Smooth muscle cell (in vitro differentiated cells): Measurements from ENCODE around the gene MPZL1. TPM values are rescaled to one million over a fixed set of nuclear protein-coding genes. Genes with fewer than 3 reads are reported as not detected.
"Not testable (repeated sequence)": the region's sequence is repeated elsewhere in the genome, so short reads cannot be mapped to it uniquely, and the experiment has no call there.

Experiments used
- DNase-seq: peaks from one replicate; lab custom pipeline; 2025; ENCODE audit not compliant: unreplicated experiment; lab: John Stamatoyannopoulos, UW
- H2AFZ ChIP-seq: fragments of 200-600 bp; sonication (generic); 2 replicates; pipeline ENCODE4 v1.6.0; 2016; ENCODE audit warnings: antibody characterized with exemption, low read depth, mild to moderate bottlenecking
- H3F3A ChIP-seq: fragments of 200-600 bp; sonication (generic); 2 replicates; pipeline ENCODE4 v1.6.0; 2017; ENCODE audit warnings: antibody characterized with exemption, low read depth
- H3K27ac ChIP-seq: fragments of 200-600 bp; sonication (generic); 2 replicates; pipeline ENCODE4 v1.5.1; 2016; ENCODE audit warnings: low read depth, mild to moderate bottlenecking
- H3K27me3 ChIP-seq: fragments of 200-600 bp; sonication (generic); 2 replicates; pipeline ENCODE4 v1.6.1; 2016; ENCODE audit warnings: low read depth, mild to moderate bottlenecking
- H3K36me3 ChIP-seq: fragments of 200-600 bp; sonication (generic); 2 replicates; pipeline ENCODE4 v1.5.1; 2016; ENCODE audit warnings: low read depth
- H3K4me1 ChIP-seq: fragments of 200-600 bp; sonication (generic); 2 replicates; pipeline ENCODE4 v1.5.1; 2016; ENCODE audit warnings: low read depth
- H3K4me2 ChIP-seq: fragments of 200-600 bp; sonication (generic); 2 replicates; pipeline ENCODE4 v1.6.0; 2016; ENCODE audit warnings: mild to moderate bottlenecking
- H3K4me3 ChIP-seq: fragments of 200-600 bp; sonication (generic); 2 replicates; pipeline ENCODE4 v1.5.1; 2016; ENCODE audit warnings: mild to moderate bottlenecking
- H3K79me2 ChIP-seq: fragments of 200-600 bp; sonication (generic); 2 replicates; pipeline ENCODE4 v1.6.0; 2016; ENCODE audit warnings: low read depth, mild to moderate bottlenecking
- H3K9ac ChIP-seq: fragments of 200-600 bp; sonication (generic); 2 replicates; pipeline ENCODE4 v1.6.0; 2016; ENCODE audit warnings: low read depth
- H3K9me3 ChIP-seq: fragments of 200-600 bp; sonication (generic); replicated peaks from 2 replicates; pipeline ENCODE4 v1.5.1; 2016; ENCODE audit warnings: low read depth
- H4K20me1 ChIP-seq: fragments of 200-600 bp; sonication (generic); 2 replicates; pipeline ENCODE4 v1.6.0; 2016; ENCODE audit warnings: low read depth
- WGBS: methylation state at CpG from one replicate; pipeline ENCODE4 v1.1.7; 2016; ENCODE audit warnings: low lambda C conversion rate; 5-methylcytosine and 5-hydroxymethylcytosine counted together
- polyA plus RNA-seq: library from polyadenylated mRNA; unstranded; fragments of >200 nt; fragmentation: Nextera tagmentation; extraction: Ambion mirVana; gene quantifications from 2 replicates; pipeline ENCODE4 v1.2.1, GENCODE V29; 2016
- total RNA-seq: library from RNA; depleted of rRNA; stranded (reverse); fragments of >200 nt; gene quantifications from 2 replicates; pipeline ENCODE4 v1.2.3, GENCODE V29; 2014
- TF ChIP-seq, protein P1 (sequence below): fragments of 200-600 bp; sonication (generic); IDR thresholded peaks from 2 replicates; pipeline ENCODE4 v1.5.1; 2017; ENCODE audit warnings: borderline replicate concordance, mild to moderate bottlenecking, antibody characterized with exemption; ENCODE audit not compliant: insufficient read depth, poor library complexity, severe bottlenecking

Gene MPZL1
- total and polyA plus RNA-seq, 2 experiments from 2014 or later, result 250 to 276 TPM

DNA sequence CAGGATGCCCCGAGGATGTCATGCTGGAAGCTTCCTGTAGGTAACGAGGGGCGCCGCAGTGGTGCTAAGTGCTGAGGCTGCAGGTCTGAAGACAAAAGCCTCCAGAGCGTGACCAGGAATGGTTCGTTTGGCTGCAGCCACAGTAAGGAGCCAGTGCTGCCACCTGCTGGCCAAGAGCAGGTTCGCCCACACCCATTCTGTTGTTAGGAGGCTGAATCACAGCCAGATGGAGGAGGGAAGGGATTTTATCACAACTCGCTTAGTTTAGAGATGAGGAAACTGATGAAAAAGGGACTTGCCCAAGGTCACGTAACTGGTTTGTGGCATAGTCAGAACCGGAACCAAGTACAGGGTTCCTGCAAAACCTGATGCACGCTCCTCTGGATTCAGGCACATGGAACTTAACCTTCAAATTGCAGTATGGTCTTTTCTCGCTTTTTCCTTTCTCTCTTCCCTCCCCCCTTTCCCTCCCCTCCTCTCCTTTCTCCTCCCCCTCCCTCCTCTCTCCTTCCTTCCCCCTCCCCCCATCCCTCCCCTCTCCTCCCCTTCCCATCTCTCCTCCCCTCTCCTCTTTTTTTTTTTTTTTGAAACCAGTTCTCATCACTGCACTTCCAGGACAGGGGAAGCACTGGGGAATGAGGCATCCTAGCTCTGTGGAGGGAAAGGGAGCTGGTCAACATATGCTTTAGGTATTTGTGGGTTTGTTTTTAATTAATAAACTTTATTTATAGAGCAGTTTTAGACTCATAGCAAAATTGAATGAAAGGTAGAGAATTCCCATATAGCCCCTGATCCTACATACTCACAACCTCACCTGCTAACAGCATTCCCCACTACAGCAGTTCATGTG, 81.8 kb downstream of the MPZL1 start:
- Histone ChIP-seq H3K4me2 (no peak overlapping the region), H3K27ac (no peak overlapping the region), H4K20me1 (no peaks in the 10 kb centered on the region), H3K79me2 (no peaks in the 10 kb centered on the region), H3K9me3 (no peaks in the 10 kb centered on the region), H3K27me3 (no peaks in the 10 kb centered on the region), H3K9ac (no peak overlapping the region), H2AFZ (no peak overlapping the region), H3K4me3 (no peak overlapping the region), H3K36me3 (no peaks in the 10 kb centered on the region), H3K4me1 (peaks cover 10% of the 10 kb centered on the region), H3F3A (no peaks in the 10 kb centered on the region)
- WGBS, result 26% methylated on average over 12 of the region's 12 CpGs
- DNase-seq, result peak; percentile 42
- TF ChIP-seq, protein P1, sequence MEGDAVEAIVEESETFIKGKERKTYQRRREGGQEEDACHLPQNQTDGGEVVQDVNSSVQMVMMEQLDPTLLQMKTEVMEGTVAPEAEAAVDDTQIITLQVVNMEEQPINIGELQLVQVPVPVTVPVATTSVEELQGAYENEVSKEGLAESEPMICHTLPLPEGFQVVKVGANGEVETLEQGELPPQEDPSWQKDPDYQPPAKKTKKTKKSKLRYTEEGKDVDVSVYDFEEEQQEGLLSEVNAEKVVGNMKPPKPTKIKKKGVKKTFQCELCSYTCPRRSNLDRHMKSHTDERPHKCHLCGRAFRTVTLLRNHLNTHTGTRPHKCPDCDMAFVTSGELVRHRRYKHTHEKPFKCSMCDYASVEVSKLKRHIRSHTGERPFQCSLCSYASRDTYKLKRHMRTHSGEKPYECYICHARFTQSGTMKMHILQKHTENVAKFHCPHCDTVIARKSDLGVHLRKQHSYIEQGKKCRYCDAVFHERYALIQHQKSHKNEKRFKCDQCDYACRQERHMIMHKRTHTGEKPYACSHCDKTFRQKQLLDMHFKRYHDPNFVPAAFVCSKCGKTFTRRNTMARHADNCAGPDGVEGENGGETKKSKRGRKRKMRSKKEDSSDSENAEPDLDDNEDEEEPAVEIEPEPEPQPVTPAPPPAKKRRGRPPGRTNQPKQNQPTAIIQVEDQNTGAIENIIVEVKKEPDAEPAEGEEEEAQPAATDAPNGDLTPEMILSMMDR, result peak; percentile 92

DNA sequence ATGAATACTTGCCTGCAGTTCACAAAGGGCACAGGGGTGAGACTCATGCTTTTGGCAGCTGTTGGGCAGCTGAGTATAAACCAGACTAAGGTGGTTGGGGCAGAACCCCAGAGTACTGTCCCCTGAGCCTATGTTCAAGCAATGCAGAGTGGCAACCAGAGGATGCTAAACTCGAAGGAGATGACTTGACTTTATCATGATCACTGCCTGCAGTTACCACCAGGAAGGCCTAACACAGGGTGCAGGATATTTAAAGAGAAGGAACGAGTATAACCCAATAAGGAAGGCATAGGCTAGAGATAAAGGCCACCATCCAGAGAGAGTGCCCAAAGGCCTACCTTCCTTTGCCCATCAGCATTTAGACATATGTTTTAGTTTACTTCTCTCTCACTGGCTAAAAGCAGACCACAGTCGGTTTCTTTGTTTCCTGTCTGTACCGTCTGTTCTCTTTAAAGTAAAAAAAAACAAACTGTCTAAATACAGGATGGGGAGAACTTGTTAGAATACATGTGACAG, 83.3 kb downstream of the MPZL1 start:
- H3K4me3 ChIP-seq, result no peak overlapping the region
- no peaks in the 10 kb centered on the region for H4K20me1 ChIP-seq

DNA sequence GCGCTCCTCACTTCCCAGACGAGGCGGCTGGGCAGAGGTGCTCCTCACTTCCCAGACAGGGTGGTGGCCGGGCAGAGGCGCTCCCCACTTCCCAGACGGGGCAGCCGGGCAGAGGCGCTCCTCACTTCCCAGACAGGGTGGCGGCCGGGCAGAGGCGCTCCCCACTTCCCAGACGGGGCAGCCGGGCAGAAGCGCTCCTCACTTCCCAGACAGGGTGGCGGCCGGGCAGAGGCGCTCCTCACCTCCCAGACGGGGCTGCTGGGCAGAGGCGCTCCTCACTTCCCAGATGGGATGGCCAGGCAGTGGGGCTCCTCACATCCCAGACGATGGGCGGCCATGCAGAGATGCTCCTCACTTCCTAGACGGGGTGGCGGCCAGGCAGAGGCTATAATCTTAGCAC, 84.5 kb downstream of the MPZL1 start:
- not testable (repeated sequence) for H3K27me3 ChIP-seq, H3K79me2 ChIP-seq, H3K4me3 ChIP-seq, H3K36me3 ChIP-seq, H3K9ac ChIP-seq, DNase-seq, H3F3A ChIP-seq, H4K20me1 ChIP-seq, H3K4me2 ChIP-seq, H2AFZ ChIP-seq, H3K27ac ChIP-seq, H3K9me3 ChIP-seq, H3K4me1 ChIP-seq
- WGBS, result 96% methylated on average over 15 of the region's 23 CpGs

More for the DNA sequence above, 83.3 kb downstream of the MPZL1 start:
- H3K27ac ChIP-seq, result no peak overlapping the region
- H3K4me2 ChIP-seq, result no peak overlapping the region
- TF ChIP-seq, protein P1, result no peak
- H3K9me3 ChIP-seq, result no peaks in the 10 kb centered on the region
- no peak for DNase-seq
- 68% methylated on average over 4 of the region's 4 CpGs for WGBS
- H3F3A ChIP-seq, result no peaks in the 10 kb centered on the region
- peaks cover 3% of the 10 kb centered on the region for H3K4me1 ChIP-seq
- H3K79me2 ChIP-seq, result no peaks in the 10 kb centered on the region
- H2AFZ ChIP-seq, result no peak overlapping the region
- H3K27me3 ChIP-seq, result no peaks in the 10 kb centered on the region
- H3K9ac ChIP-seq, result no peak overlapping the region
- no peaks in the 10 kb centered on the region for H3K36me3 ChIP-seq

DNA sequence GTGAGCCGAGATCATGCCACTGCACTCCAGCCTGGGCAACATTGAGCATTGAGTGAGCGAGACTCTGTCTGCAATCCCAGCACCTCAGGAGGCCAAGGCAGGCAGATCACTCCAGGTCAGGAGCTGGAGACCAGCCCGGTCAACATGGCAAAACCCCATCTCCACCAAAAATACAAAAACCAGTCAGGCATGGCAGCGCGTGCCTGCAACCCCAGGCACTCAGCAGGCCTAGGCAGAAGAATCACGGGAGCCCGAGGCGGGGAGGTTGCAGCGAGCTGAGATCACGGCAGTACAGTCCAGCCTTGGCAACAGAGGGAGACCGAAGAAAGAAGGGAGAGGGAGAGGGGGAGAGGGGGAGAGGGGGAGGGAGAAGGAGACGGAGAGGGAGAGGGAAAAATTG, 84.9 kb downstream of the MPZL1 start:
- not testable (repeated sequence) for H3K4me3 ChIP-seq, H3K79me2 ChIP-seq, H2AFZ ChIP-seq, H3F3A ChIP-seq, H3K4me1 ChIP-seq, H4K20me1 ChIP-seq, H3K4me2 ChIP-seq, H3K9ac ChIP-seq, DNase-seq, H3K27me3 ChIP-seq, H3K27ac ChIP-seq, H3K36me3 ChIP-seq, H3K9me3 ChIP-seq
- over 99% methylated on average over 10 of the region's 12 CpGs for WGBS
